ENCODE data around the gene SPHKAP.

Gene SPHKAP

DNA sequence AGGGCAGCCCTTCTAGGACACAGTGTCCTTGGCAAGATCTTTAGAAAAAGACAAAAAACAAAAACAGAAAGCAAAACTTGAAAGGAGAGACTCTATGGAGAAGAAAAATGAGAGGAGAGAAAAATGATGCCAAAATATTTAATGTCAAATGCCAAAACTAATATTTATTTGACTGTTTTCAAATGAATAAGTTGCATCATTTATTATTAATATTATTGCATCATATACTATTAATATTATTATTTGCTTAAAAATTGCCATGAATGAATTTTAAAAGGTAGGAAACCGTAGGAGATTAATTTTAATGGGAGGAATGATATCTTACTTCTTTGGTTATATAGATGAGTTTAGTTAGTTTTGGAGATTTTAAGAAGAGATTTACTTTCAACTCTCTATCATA lies 165.7 kb downstream of the SPHKAP start:
- ChIA-PET POLR2A (no interaction called here), CTCF (no interaction called here)
- DNase-seq (ENCODE audit: extremely low spot score): no peak
- TF ChIP-seq, protein P1, sequence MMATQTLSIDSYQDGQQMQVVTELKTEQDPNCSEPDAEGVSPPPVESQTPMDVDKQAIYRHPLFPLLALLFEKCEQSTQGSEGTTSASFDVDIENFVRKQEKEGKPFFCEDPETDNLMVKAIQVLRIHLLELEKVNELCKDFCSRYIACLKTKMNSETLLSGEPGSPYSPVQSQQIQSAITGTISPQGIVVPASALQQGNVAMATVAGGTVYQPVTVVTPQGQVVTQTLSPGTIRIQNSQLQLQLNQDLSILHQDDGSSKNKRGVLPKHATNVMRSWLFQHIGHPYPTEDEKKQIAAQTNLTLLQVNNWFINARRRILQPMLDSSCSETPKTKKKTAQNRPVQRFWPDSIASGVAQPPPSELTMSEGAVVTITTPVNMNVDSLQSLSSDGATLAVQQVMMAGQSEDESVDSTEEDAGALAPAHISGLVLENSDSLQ (IDR thresholded peaks at IDR 0.05): no peak
- TF ChIP-seq NFRKB (IDR thresholded peaks at IDR 0.05) (no peak), ELF4 (IDR thresholded peaks at IDR 0.05) (no peak), FOXK2 (IDR thresholded peaks at IDR 0.05) (no peak), TARDBP (IDR thresholded peaks at IDR 0.05) (no peak), BHLHE40 (IDR thresholded peaks at IDR 0.05; ENCODE audit: borderline replicate concordance) (no peak), ZNF384 (IDR thresholded peaks at IDR 0.05) (no peak), SP1 (IDR thresholded peaks at IDR 0.05) (no peak), FOXA1 (IDR thresholded peaks at IDR 0.05) (no peak), FOXM1 (IDR thresholded peaks at IDR 0.05; ENCODE audit: borderline replicate concordance) (no peak), HDGF (IDR thresholded peaks at IDR 0.05; ENCODE audit: borderline replicate concordance) (no peak)

GRCh38 chr2:227996366-227996765 lies 185.1 kb downstream of the SPHKAP start:
- CTCF ChIA-PET: no interaction called here
- TF ChIP-seq ELF4 (IDR thresholded peaks at IDR 0.05): no peak
- no peak for TF ChIP-seq LEF1 (IDR thresholded peaks at IDR 0.05; ENCODE audit: borderline replicate concordance)
- TF ChIP-seq HDGF (IDR thresholded peaks at IDR 0.05; ENCODE audit: borderline replicate concordance): no peak
- no peak for TF ChIP-seq SUZ12 (IDR thresholded peaks at IDR 0.05)
- TF ChIP-seq FOXK2 (IDR thresholded peaks at IDR 0.05): no peak
- TF ChIP-seq ARNT (IDR thresholded peaks at IDR 0.05): no peak
- DNase-seq (ENCODE audit: extremely low spot score): no peak
- POLR2A ChIA-PET: no interaction called here

DNA sequence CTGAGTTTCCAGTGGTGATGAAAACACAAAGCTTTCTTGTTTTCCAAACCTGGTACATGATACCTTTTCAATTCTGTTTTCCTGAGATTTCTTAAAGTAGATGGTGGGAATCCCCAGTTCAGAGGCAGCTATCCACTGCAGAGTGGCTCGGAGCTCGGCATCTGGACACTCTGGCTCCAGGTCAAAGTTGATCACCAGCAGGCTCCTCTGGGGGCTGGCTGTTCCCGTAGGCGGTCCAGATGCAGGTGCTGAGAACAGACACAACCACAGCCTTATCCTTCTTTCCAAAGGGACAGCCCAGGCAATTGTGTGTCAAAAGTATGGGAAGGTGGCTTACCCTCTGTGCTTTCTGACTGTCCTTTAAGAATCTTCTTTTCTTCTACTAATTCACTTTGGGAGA lies 190.6 kb downstream of the SPHKAP start:
- POLR2A ChIA-PET: no interaction called here
- CTCF ChIA-PET: no interaction called here
- TF ChIP-seq BHLHE40 (IDR thresholded peaks at IDR 0.05; ENCODE audit: borderline replicate concordance): no peak
- TF ChIP-seq ELF4 (IDR thresholded peaks at IDR 0.05): no peak
- no peak for DNase-seq (ENCODE audit: extremely low spot score)

GRCh38 chr2:227973241-227973640 lies 208.2 kb downstream of the SPHKAP start:
- POLR2A ChIA-PET: no interaction called here

DNA sequence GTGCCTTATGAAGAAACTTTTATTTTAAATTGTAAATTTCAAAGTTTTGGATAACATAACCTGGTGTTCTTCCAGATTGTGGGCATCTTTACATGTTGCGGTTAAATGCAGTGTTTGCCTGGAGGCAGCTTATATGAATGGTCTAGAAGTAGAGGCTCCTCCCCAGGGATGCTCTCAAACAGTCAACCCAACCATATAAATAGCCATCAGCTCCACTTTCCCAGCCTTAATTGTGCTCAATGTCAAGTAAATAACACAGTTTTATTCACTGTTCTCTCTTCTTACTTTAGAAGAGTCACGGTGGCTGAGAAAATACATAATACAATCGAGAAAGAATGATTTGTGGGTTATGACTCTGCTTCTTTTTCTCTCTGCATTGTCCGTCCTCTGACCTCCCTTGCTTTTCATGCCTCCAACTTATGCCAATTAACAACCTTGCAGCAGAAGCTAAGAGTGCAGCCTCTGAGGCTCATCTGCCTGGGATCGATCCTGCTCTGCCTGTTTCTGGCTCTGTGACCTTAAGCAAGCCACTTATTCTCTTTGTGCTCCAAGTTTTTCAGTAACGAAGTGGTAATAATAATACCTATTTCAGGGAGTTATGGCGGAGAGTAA lies 209.8 kb downstream of the SPHKAP start:
- ChIA-PET CTCF (no interaction called here), POLR2A (no interaction called here)
- no peak for DNase-seq (ENCODE audit: extremely low spot score)
- TF ChIP-seq ZNF384 (IDR thresholded peaks at IDR 0.05) (no peak), FOXA1 (IDR thresholded peaks at IDR 0.05) (no peak), ARNT (IDR thresholded peaks at IDR 0.05) (no peak), NFRKB (IDR thresholded peaks at IDR 0.05) (no peak), TARDBP (IDR thresholded peaks at IDR 0.05) (no peak), L3MBTL2 (conservative IDR thresholded peaks at IDR 0.05) (no peak), CTBP1 (IDR thresholded peaks at IDR 0.05; ENCODE audit: borderline replicate concordance) (no peak), ELF4 (IDR thresholded peaks at IDR 0.05) (no peak), BHLHE40 (IDR thresholded peaks at IDR 0.05; ENCODE audit: borderline replicate concordance) (no peak), SP1 (IDR thresholded peaks at IDR 0.05) (no peak), SUZ12 (IDR thresholded peaks at IDR 0.05) (no peak), FOXM1 (IDR thresholded peaks at IDR 0.05; ENCODE audit: borderline replicate concordance) (no peak), LEF1 (IDR thresholded peaks at IDR 0.05; ENCODE audit: borderline replicate concordance) (no peak), HDGF (IDR thresholded peaks at IDR 0.05; ENCODE audit: borderline replicate concordance) (no peak), FOXK2 (IDR thresholded peaks at IDR 0.05) (no peak)
- TF ChIP-seq, protein P1 (IDR thresholded peaks at IDR 0.05): no peak

More at GRCh38 chr2:227973241-227973640, 208.2 kb downstream of the SPHKAP start:
- CTCF ChIA-PET: no interaction called here
- no peak for DNase-seq (ENCODE audit: extremely low spot score)
- TF ChIP-seq, protein P1 (IDR thresholded peaks at IDR 0.05): no peak

DNA sequence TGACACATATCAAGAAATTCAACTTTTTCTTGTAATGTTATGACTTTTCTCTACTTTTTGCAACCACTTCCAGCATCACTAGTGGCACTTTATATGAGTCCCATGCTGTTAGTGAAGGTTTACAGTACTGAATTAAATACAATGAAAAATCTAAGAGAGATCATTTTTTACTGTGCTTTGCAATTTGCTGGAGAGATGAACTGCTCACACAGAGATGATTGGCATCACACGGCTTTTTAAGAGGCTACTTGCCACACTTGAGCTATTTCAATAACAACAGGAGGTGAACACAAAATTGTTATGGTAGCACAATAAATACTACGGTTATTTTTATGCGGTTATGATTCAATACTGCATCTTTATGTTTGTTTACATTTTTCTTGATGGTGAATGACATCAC lies 221.2 kb downstream of the SPHKAP start:
- TF ChIP-seq, protein P1 (IDR thresholded peaks at IDR 0.05): no peak
- no peak for TF ChIP-seq FOXA1 (IDR thresholded peaks at IDR 0.05)
- no peak for TF ChIP-seq FOXM1 (IDR thresholded peaks at IDR 0.05; ENCODE audit: borderline replicate concordance)
- CTCF ChIA-PET: no interaction called here
- POLR2A ChIA-PET: no interaction called here
- no peak for DNase-seq (ENCODE audit: extremely low spot score)

DNA sequence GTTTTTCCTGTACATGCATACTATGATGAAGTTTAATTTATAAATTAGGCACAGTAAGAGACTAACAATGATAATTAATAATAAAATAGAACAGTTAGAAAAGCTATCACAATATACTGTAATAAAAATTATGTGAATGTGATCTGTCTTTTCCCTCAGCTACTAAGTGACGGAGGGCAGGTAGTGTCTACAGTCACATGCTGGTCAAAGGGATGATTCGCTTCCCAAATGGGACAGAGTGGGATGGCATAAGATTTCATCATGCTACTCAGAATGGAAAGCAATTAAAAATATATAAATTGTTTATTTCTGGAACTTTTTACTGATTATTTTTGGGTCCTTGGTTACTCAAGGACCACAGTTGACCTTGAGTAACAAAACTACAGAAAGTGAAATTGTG lies 238.5 kb downstream of the SPHKAP start:
- POLR2A ChIA-PET: no interaction called here
- TF ChIP-seq BHLHE40 (IDR thresholded peaks at IDR 0.05; ENCODE audit: borderline replicate concordance) (no peak), SP1 (IDR thresholded peaks at IDR 0.05) (no peak), LEF1 (IDR thresholded peaks at IDR 0.05; ENCODE audit: borderline replicate concordance) (no peak), TARDBP (IDR thresholded peaks at IDR 0.05) (no peak), SUZ12 (IDR thresholded peaks at IDR 0.05) (no peak), NFRKB (IDR thresholded peaks at IDR 0.05) (no peak), ELF4 (IDR thresholded peaks at IDR 0.05) (no peak), ARNT (IDR thresholded peaks at IDR 0.05) (no peak), HDGF (IDR thresholded peaks at IDR 0.05; ENCODE audit: borderline replicate concordance) (no peak), L3MBTL2 (conservative IDR thresholded peaks at IDR 0.05) (no peak), ZNF384 (IDR thresholded peaks at IDR 0.05) (no peak), FOXA1 (IDR thresholded peaks at IDR 0.05) (no peak)
- DNase-seq (ENCODE audit: extremely low spot score): no peak
- CTCF ChIA-PET: no interaction called here
